PC-3 (cell line): ENCODE measurements around the gene PLAC8L1. TPM values are rescaled to one million over a fixed set of nuclear protein-coding genes. Genes with fewer than 3 reads are reported as not detected.

Experiments
- ATAC-seq: fragments of 200-7000 bp; cut with Tn5 transposase; 2 replicates; pipeline ENCODE4 v1.9.1; 2020; ENCODE audit warnings: mild to moderate bottlenecking, moderate library complexity
- BruUV-seq: library from RNA; stranded (reverse); fragments of 400-500 nt; replicated peaks from 2 replicates; lab custom pipeline; 2021; lab: Mats Ljungman, UMichigan
- CTCF ChIA-PET: fragments of 300-600 bp; sonication (Branson Sonifier 250); formaldehyde crosslinking; loops from one replicate; lab custom pipeline; 2022; ENCODE audit warnings: antibody characterized with exemption; lab: Charles Lee
- POLR2A ChIA-PET: fragments of 300-600 bp; sonication (Branson Sonifier 250); formaldehyde crosslinking; loops from one replicate; lab custom pipeline; 2022; ENCODE audit warnings: antibody characterized with exemption; ENCODE audit not compliant: unreplicated experiment; lab: Charles Lee
- DNase-seq: peaks from one replicate; pipeline ENCODE4 v3.0.0-alpha.2; 2015
- H2AFZ ChIP-seq: fragments of 300-600 bp; sonication (generic); 2 replicates; pipeline ENCODE4 v1.6.0; 2016; ENCODE audit warnings: antibody characterized with exemption, low read length
- H3F3A ChIP-seq: fragments of 300-600 bp; sonication (generic); one replicate; pipeline ENCODE4 v1.6.0; 2017; ENCODE audit warnings: antibody characterized with exemption, low read length, control low read depth, mild to moderate bottlenecking; ENCODE audit not compliant: unreplicated experiment
- H3K27ac ChIP-seq: fragments of 300-600 bp; sonication (generic); 2 replicates; pipeline ENCODE4 v1.5.1; 2016; ENCODE audit warnings: mild to moderate bottlenecking, low read length
- H3K27me3 ChIP-seq: fragments of 300-600 bp; sonication (generic); 2 replicates; pipeline ENCODE4 v1.6.1; 2016; ENCODE audit warnings: low read length, mixed read lengths
- H3K36me3 ChIP-seq: fragments of 300-600 bp; sonication (generic); 2 replicates; pipeline ENCODE4 v1.6.1; 2016; ENCODE audit warnings: low read depth, mixed run types, low read length, mixed read lengths
- H3K4me1 ChIP-seq: fragments of 300-600 bp; sonication (generic); 2 replicates; pipeline ENCODE4 v1.5.1; 2016; ENCODE audit warnings: low read length; ENCODE audit not compliant: insufficient read depth
- H3K4me2 ChIP-seq: fragments of 300-600 bp; sonication (generic); 2 replicates; pipeline ENCODE4 v1.6.0; 2016; ENCODE audit warnings: low read length
- H3K4me3 ChIP-seq: fragments of 300-600 bp; sonication (generic); 2 replicates; pipeline ENCODE4 v1.5.1; 2016; ENCODE audit warnings: mild to moderate bottlenecking, low read length, mixed read lengths
- H3K79me2 ChIP-seq: fragments of 300-600 bp; sonication (generic); 2 replicates; pipeline ENCODE4 v1.6.1; 2017; ENCODE audit warnings: low read length, mixed read lengths
- H3K9ac ChIP-seq: fragments of 300-600 bp; sonication (generic); 2 replicates; pipeline ENCODE4 v1.6.0; 2016; ENCODE audit warnings: mild to moderate bottlenecking, low read length
- H3K9me2 ChIP-seq: fragments of 300-600 bp; sonication (generic); replicated peaks from 2 replicates; pipeline ENCODE4 v1.6.1; 2016; ENCODE audit warnings: mixed run types, low read length, mixed read lengths
- H3K9me3 ChIP-seq: fragments of 300-600 bp; sonication (generic); 2 replicates; pipeline ENCODE4 v1.6.1; 2016; ENCODE audit warnings: low read length, mixed read lengths
- H4K20me1 ChIP-seq: fragments of 300-600 bp; sonication (generic); 2 replicates; pipeline ENCODE4 v1.6.1; 2016; ENCODE audit warnings: low read length, mixed read lengths
- EZH2 ChIP-seq: fragments of 300-600 bp; sonication (generic); IDR thresholded peaks from one replicate; pipeline ENCODE4 v1.6.1; 2017; ENCODE audit warnings: antibody characterized with exemption, mild to moderate bottlenecking, low read length; ENCODE audit not compliant: unreplicated experiment
- EZH2phosphoT487 ChIP-seq: fragments of 300-600 bp; sonication (generic); IDR thresholded peaks from 2 replicates; pipeline ENCODE4 v1.6.1; 2018; ENCODE audit warnings: mild to moderate bottlenecking, antibody characterized with exemption, low read length, borderline replicate concordance
- intact Hi-C: fragments of 100-400 bp; cut with micrococcal nuclease; formaldehyde crosslinking; loops from 2 replicates; pipeline ENCODE4 v1.9.0; 2023
- total RNA-seq: library from RNA; depleted of rRNA; stranded (reverse); fragments of >200 nt; gene quantifications from 2 replicates; pipeline ENCODE4 v1.2.3, GENCODE V29; 2014
- TF ChIP-seq, protein P1 (sequence below): fragments of 300-600 bp; sonication (generic); conservative IDR thresholded peaks from 2 replicates; pipeline ENCODE4 v1.5.1; 2017; ENCODE audit warnings: antibody characterized with exemption, low read depth, mild to moderate bottlenecking, low read length

PLAC8L1 gene
- total RNA-seq, 1 experiment from 2014 or later: 0.95 TPM

DNA sequence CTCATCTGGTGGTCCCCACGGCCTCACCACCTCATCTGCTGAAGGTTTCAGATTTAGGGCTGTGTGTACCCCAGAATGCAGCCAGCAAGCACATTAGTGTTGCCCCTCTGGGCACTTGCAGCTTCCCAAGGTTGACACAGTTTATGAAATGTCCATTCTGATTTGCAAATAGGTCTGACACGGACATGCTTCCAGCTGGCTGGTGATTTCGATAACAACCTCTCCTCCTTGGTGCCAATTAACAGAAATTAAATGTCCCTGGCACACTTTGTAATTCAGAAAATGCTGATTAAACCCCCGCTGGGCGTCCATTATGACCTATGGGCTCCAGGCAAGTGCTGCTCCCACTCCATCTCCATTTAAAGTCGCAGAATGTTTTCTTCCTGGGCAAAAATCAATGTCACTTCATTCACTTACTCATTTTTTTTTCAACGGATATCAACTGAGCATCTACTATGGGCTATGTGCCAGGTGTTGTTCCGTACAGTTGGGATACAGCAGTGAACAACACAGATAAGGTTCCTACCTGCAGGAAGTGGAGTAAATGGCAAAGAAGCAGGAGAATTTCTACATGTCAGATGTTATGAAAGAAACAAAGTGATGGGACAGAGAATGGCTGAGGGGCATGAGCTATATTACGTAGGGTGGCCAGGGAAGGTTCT lies 32.0 kb downstream of the PLAC8L1 start:
- Histone ChIP-seq H4K20me1 (no peaks in the 10 kb centered on the region), H3K9ac (no peak overlapping the region), H3K79me2 (no peaks in the 10 kb centered on the region), H3K4me2 (no peak overlapping the region), H3F3A (no peaks in the 10 kb centered on the region), H3K36me3 (no peaks in the 10 kb centered on the region), H3K27me3 (no peaks in the 10 kb centered on the region), H2AFZ (no peak overlapping the region), H3K9me3 (no peaks in the 10 kb centered on the region), H3K4me3 (no peak overlapping the region), H3K27ac (no peak overlapping the region), H3K4me1 (no peaks in the 10 kb centered on the region), H3K9me2 (no peaks in the 10 kb centered on the region)
- no peak for TF ChIP-seq EZH2
- TF ChIP-seq, protein P1, sequence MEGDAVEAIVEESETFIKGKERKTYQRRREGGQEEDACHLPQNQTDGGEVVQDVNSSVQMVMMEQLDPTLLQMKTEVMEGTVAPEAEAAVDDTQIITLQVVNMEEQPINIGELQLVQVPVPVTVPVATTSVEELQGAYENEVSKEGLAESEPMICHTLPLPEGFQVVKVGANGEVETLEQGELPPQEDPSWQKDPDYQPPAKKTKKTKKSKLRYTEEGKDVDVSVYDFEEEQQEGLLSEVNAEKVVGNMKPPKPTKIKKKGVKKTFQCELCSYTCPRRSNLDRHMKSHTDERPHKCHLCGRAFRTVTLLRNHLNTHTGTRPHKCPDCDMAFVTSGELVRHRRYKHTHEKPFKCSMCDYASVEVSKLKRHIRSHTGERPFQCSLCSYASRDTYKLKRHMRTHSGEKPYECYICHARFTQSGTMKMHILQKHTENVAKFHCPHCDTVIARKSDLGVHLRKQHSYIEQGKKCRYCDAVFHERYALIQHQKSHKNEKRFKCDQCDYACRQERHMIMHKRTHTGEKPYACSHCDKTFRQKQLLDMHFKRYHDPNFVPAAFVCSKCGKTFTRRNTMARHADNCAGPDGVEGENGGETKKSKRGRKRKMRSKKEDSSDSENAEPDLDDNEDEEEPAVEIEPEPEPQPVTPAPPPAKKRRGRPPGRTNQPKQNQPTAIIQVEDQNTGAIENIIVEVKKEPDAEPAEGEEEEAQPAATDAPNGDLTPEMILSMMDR: no peak
- no peak for ATAC-seq
- DNase-seq: no peak
- intact Hi-C loops: no loop called here
- ChIA-PET POLR2A (no interaction called here), CTCF (no interaction called here)
- no TSS peak for BruUV-seq

GRCh38 chr5:146072595-146072994 lies 32.8 kb downstream of the PLAC8L1 start:
- no peak for ATAC-seq
- CTCF ChIA-PET: no interaction called here
- POLR2A ChIA-PET: no interaction called here

DNA sequence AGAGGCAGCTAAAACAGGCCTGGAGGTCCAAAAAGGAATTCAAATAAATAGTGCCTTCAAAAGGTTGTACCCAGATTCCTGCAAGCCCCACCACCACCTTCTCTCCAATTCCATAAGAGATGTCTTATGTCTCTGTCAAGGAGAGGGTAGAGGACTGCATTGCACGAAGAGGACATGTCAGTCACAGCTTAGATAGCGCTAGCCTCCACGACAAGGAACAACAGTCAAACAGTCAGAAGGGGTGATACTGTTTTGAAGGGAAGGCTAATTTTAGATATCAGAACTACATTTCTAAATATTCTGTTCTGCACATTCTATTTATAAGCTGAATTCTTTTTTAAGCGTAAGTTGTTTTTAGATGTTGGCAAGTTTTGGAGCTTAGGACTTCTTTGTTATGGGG lies 34.2 kb downstream of the PLAC8L1 start:
- H3K4me1 ChIP-seq: no peaks in the 10 kb centered on the region
- no peak for ATAC-seq
- H3K9me3 ChIP-seq: no peaks in the 10 kb centered on the region
- H3K4me3 ChIP-seq: no peak overlapping the region
- H2AFZ ChIP-seq: no peak overlapping the region
- no TSS peak for BruUV-seq
- H3K9me2 ChIP-seq: no peaks in the 10 kb centered on the region
- intact Hi-C loops: no loop called here
- H3K4me2 ChIP-seq: no peak overlapping the region
- CTCF ChIA-PET: no interaction called here
- H4K20me1 ChIP-seq: no peaks in the 10 kb centered on the region
- POLR2A ChIA-PET: no interaction called here
- DNase-seq: no peak
- no peak overlapping the region for H3K27ac ChIP-seq
- H3K36me3 ChIP-seq: no peaks in the 10 kb centered on the region
- no peaks in the 10 kb centered on the region for H3F3A ChIP-seq
- no peak for TF ChIP-seq EZH2phosphoT487
- no peak for TF ChIP-seq EZH2
- TF ChIP-seq, protein P1: no peak
- H3K9ac ChIP-seq: no peak overlapping the region
- H3K79me2 ChIP-seq: no peaks in the 10 kb centered on the region
- H3K27me3 ChIP-seq: no peaks in the 10 kb centered on the region

More at GRCh38 chr5:146072595-146072994, 32.8 kb downstream of the PLAC8L1 start:
- Histone ChIP-seq H3K27ac (no peak overlapping the region), H2AFZ (no peak overlapping the region), H3K4me2 (no peak overlapping the region), H3K36me3 (no peaks in the 10 kb centered on the region), H4K20me1 (no peaks in the 10 kb centered on the region), H3K4me1 (no peaks in the 10 kb centered on the region), H3F3A (no peaks in the 10 kb centered on the region), H3K27me3 (no peaks in the 10 kb centered on the region), H3K4me3 (no peak overlapping the region), H3K9ac (no peak overlapping the region), H3K9me2 (no peaks in the 10 kb centered on the region), H3K9me3 (no peaks in the 10 kb centered on the region), H3K79me2 (no peaks in the 10 kb centered on the region)
- no TSS peak for BruUV-seq
- TF ChIP-seq EZH2phosphoT487: no peak
- TF ChIP-seq, protein P1: no peak
- no peak for TF ChIP-seq EZH2
- intact Hi-C loops: no loop called here
- DNase-seq: no peak
